ENCODE data around the gene PSMD6. TPM values are rescaled to one million over a fixed set of nuclear protein-coding genes. Genes with fewer than 3 reads are reported as not detected.

The PSMD6 gene
- total RNA-seq, 1 donor from 2014 or later, result 81.4 TPM

GRCh38 chr3:63970631-63971475 is 52.4 kb downstream of the PSMD6 start:
- Mint-ChIP-seq H3K27ac (peak overlapping the region; percentile 78), H3K4me3 (peak overlapping the region; percentile 75), H3K36me3 (peaks cover 9% of the 10 kb centered on the region), H3K27me3 (no peaks in the 10 kb centered on the region), H3K4me1 (ENCODE audit: unreplicated experiment) (peaks cover 57% of the 10 kb centered on the region), H3K9me3 (no peaks in the 10 kb centered on the region)
- DNase-seq (ENCODE audit: extremely low spot score, unreplicated experiment), result no peak
- no peak for TF ChIP-seq CTCF (conservative IDR thresholded peaks at IDR 0.05)

GRCh38 chr3:63969876-63970275 is 53.4 kb downstream of the PSMD6 start:
- Mint-ChIP-seq H3K4me1 (ENCODE audit: unreplicated experiment) (peaks cover 60% of the 10 kb centered on the region), H3K4me3 (no peak overlapping the region), H3K9me3 (no peaks in the 10 kb centered on the region), H3K27me3 (no peaks in the 10 kb centered on the region), H3K27ac (peak overlapping the region; percentile 35), H3K36me3 (peaks cover 9% of the 10 kb centered on the region)
- no peak for DNase-seq (ENCODE audit: extremely low spot score, unreplicated experiment)
- TF ChIP-seq CTCF (conservative IDR thresholded peaks at IDR 0.05), result no peak

- Mint-ChIP-seq H3K9me3 (no peaks in the 10 kb centered on the region), H3K27ac (peak overlapping the region; percentile 51), H3K36me3 (peaks cover 9% of the 10 kb centered on the region), H3K4me3 (peak overlapping the region; percentile 65), H3K27me3 (no peaks in the 10 kb centered on the region), H3K4me1 (ENCODE audit: unreplicated experiment) (peaks cover 68% of the 10 kb centered on the region)
- DNase-seq (ENCODE audit: extremely low spot score, unreplicated experiment), result no peak
- TF ChIP-seq CTCF (conservative IDR thresholded peaks at IDR 0.05), result no peak
Measured at GRCh38 chr3:63968612-63969350, 54.5 kb downstream of the PSMD6 start.

- no peak for DNase-seq (ENCODE audit: extremely low spot score, unreplicated experiment)
- H3K27ac Mint-ChIP-seq, result peak overlapping the region; percentile 51
- H3K4me1 Mint-ChIP-seq (ENCODE audit: unreplicated experiment), result peaks cover 73% of the 10 kb centered on the region
Measured at GRCh38 chr3:63967675-63968611, 55.4 kb downstream of the PSMD6 start.

More at GRCh38 chr3:63967675-63968611, 55.4 kb downstream of the PSMD6 start:
- peak overlapping the region; percentile 65 for H3K4me3 Mint-ChIP-seq
- no peaks in the 10 kb centered on the region for H3K27me3 Mint-ChIP-seq
- H3K36me3 Mint-ChIP-seq, result peaks cover 5% of the 10 kb centered on the region
- no peak for TF ChIP-seq CTCF (conservative IDR thresholded peaks at IDR 0.05)
- no peaks in the 10 kb centered on the region for H3K9me3 Mint-ChIP-seq

Data from type B pancreatic cell (in vitro differentiated cells).